Neural progenitor cell (in vitro differentiated cells): Measurements from ENCODE around the gene ZNF93. TPM values are rescaled to one million over a fixed set of nuclear protein-coding genes. Genes with fewer than 3 reads are reported as not detected.

Experiments
- DNase-seq: peaks from one replicate; pipeline ENCODE4 v3.0.0-alpha.2; 2016; ENCODE audit warnings: low spot score
- H2AFZ ChIP-seq: fragments of 200-600 bp; sonication (generic); replicated peaks from 2 replicates; pipeline ENCODE4 v1.6.1; 2016; ENCODE audit warnings: antibody characterized with exemption
- H3F3A ChIP-seq: fragments of 200-600 bp; sonication (generic); 2 replicates; pipeline ENCODE4 v1.6.1; 2016; ENCODE audit warnings: antibody characterized with exemption, low read depth
- H3K27ac ChIP-seq: fragments of 200-600 bp; sonication (generic); 2 replicates; pipeline ENCODE4 v1.5.1; 2016; ENCODE audit warnings: mild to moderate bottlenecking
- H3K27me3 ChIP-seq: fragments of 200-600 bp; sonication (generic); 2 replicates; pipeline ENCODE4 v1.6.1; 2016; ENCODE audit warnings: mild to moderate bottlenecking, moderate library complexity
- H3K36me3 ChIP-seq: fragments of 200-600 bp; sonication (generic); 2 replicates; pipeline ENCODE4 v1.5.1; 2016
- H3K4me1 ChIP-seq: fragments of 200-600 bp; sonication (generic); 2 replicates; pipeline ENCODE4 v1.6.1; 2016; ENCODE audit warnings: mixed run types
- H3K4me2 ChIP-seq: fragments of 200-600 bp; sonication (generic); 2 replicates; pipeline ENCODE4 v1.6.1; 2016
- H3K4me3 ChIP-seq: fragments of 200-600 bp; sonication (generic); 2 replicates; pipeline ENCODE4 v1.5.1; 2016
- H3K79me2 ChIP-seq: fragments of 200-600 bp; sonication (generic); 2 replicates; pipeline ENCODE4 v1.6.1; 2016; ENCODE audit warnings: low read depth
- H3K9ac ChIP-seq: fragments of 200-600 bp; sonication (generic); 2 replicates; pipeline ENCODE4 v1.6.1; 2016
- H3K9me3 ChIP-seq: fragments of 200-600 bp; sonication (generic); 2 replicates; pipeline ENCODE4 v1.5.1; 2016; ENCODE audit warnings: low read depth
- H4K20me1 ChIP-seq: fragments of 200-600 bp; sonication (generic); 2 replicates; pipeline ENCODE4 v1.6.1; 2016; ENCODE audit warnings: low read depth
- H3K27ac Mint-ChIP-seq: 3 replicates; pipeline ENCODE4 v1.8.0; 2021; ENCODE audit warnings: mixed read lengths
- H3K27me3 Mint-ChIP-seq: 2 replicates; pipeline ENCODE4 v1.8.0; 2022; ENCODE audit warnings: low read depth, mild to moderate bottlenecking, inconsistent platforms, moderate library complexity, mixed read lengths; ENCODE audit not compliant: insufficient read depth
- H3K36me3 Mint-ChIP-seq: 3 replicates; pipeline ENCODE4 v1.8.0; 2021; ENCODE audit warnings: mixed read lengths
- H3K4me1 Mint-ChIP-seq: 3 replicates; pipeline ENCODE4 v1.8.0; 2021; ENCODE audit warnings: mixed read lengths
- H3K4me3 Mint-ChIP-seq: 3 replicates; pipeline ENCODE4 v1.8.0; 2021; ENCODE audit warnings: mild to moderate bottlenecking, moderate library complexity, mixed read lengths
- H3K9me3 Mint-ChIP-seq: 3 replicates; pipeline ENCODE4 v1.8.0; 2020; ENCODE audit warnings: mixed read lengths
- EZH2 ChIP-seq: fragments of 200-600 bp; sonication (generic); IDR thresholded peaks from 2 replicates; pipeline ENCODE4 v1.6.1; 2017; ENCODE audit warnings: antibody characterized with exemption, mild to moderate bottlenecking, moderate library complexity
- EZH2phosphoT487 ChIP-seq: fragments of 200-600 bp; sonication (generic); IDR thresholded peaks from 2 replicates; pipeline ENCODE4 v1.6.1; 2017; ENCODE audit warnings: antibody characterized with exemption
- total RNA-seq: library from RNA; depleted of rRNA; stranded (reverse); fragments of >200 nt; gene quantifications from 2 replicates; pipeline ENCODE4 v1.2.3, GENCODE V29; 2015; ENCODE audit warnings: low replicate concordance
- TF ChIP-seq, protein P1 (sequence below): fragments of 200-600 bp; sonication (generic); IDR thresholded peaks from 2 replicates; pipeline ENCODE4 v1.5.1; 2017; ENCODE audit warnings: antibody characterized with exemption, mild to moderate bottlenecking

Gene ZNF93
- total RNA-seq, 1 donor from 2014 or later = 72.7 TPM

DNA sequence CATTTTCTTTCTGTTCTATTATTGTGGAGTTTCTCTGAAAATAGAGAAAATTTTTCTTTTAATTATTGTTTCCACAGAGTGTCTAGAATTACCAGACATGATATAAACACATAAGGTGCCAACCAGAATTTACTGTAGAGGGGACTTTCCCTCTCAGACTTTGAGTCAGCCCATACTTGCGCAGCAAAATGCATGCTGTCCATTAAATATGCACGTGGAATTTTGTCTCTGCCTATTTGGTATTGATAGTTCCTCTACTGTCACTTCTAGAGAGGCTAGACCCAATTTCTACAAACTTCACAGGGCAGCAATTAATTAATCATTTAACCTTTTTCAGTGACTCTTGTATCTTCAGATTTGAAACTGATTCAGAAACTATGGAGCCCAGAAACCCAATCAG is 8.9 kb downstream of the ZNF93 start:
- Mint-ChIP-seq H3K27me3 (peaks cover 6% of the 10 kb centered on the region), H3K4me1 (no peaks in the 10 kb centered on the region), H3K36me3 (peaks cover 82% of the 10 kb centered on the region), H3K9me3 (peaks cover 87% of the 10 kb centered on the region), H3K4me3 (no peak overlapping the region), H3K27ac (no peak overlapping the region)
- Histone ChIP-seq H3K4me1 (peaks cover 10% of the 10 kb centered on the region), H3K36me3 (no peaks in the 10 kb centered on the region), H3K27me3 (no peaks in the 10 kb centered on the region), H3K4me2 (no peak overlapping the region), H3K79me2 (peaks cover 100% of the 10 kb centered on the region), H3K9ac (no peak overlapping the region), H3K27ac (no peak overlapping the region), H2AFZ (no peak overlapping the region), H3K9me3 (no peaks in the 10 kb centered on the region), H3F3A (no peaks in the 10 kb centered on the region), H4K20me1 (peaks cover 78% of the 10 kb centered on the region), H3K4me3 (no peak overlapping the region)
- DNase-seq = no peak
- TF ChIP-seq EZH2 = no peak
- no peak for TF ChIP-seq EZH2phosphoT487
- TF ChIP-seq, protein P1, sequence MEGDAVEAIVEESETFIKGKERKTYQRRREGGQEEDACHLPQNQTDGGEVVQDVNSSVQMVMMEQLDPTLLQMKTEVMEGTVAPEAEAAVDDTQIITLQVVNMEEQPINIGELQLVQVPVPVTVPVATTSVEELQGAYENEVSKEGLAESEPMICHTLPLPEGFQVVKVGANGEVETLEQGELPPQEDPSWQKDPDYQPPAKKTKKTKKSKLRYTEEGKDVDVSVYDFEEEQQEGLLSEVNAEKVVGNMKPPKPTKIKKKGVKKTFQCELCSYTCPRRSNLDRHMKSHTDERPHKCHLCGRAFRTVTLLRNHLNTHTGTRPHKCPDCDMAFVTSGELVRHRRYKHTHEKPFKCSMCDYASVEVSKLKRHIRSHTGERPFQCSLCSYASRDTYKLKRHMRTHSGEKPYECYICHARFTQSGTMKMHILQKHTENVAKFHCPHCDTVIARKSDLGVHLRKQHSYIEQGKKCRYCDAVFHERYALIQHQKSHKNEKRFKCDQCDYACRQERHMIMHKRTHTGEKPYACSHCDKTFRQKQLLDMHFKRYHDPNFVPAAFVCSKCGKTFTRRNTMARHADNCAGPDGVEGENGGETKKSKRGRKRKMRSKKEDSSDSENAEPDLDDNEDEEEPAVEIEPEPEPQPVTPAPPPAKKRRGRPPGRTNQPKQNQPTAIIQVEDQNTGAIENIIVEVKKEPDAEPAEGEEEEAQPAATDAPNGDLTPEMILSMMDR = no peak

DNA sequence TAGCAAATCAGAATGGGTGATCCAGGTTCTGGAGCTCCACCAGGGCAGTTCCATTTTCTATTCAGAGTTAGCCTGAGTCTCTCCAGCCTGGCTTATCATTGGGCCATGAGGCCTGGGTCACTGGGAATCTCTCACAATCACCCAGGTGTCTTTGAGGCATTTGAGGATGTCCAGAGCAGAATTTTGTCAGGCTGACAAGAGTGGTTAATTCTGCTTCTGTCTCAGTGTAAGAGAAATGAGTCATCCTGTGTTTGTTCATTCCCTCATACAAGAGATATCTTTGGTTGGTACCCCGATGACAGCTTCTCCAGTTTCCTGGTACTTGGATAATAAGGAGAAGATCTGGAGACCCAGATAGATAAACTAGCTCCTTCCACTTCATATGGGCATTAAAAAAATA is 10.4 kb downstream of the ZNF93 start:
- Histone ChIP-seq H3K4me2 (no peak overlapping the region), H3K9ac (no peak overlapping the region), H3F3A (no peaks in the 10 kb centered on the region), H3K27me3 (no peaks in the 10 kb centered on the region), H4K20me1 (peaks cover 64% of the 10 kb centered on the region), H3K9me3 (no peaks in the 10 kb centered on the region), H3K4me3 (no peak overlapping the region), H3K4me1 (no peaks in the 10 kb centered on the region), H3K36me3 (peaks cover 8% of the 10 kb centered on the region), H2AFZ (no peak overlapping the region), H3K79me2 (peaks cover 100% of the 10 kb centered on the region), H3K27ac (no peak overlapping the region)
- Mint-ChIP-seq H3K4me1 (no peaks in the 10 kb centered on the region), H3K9me3 (peaks cover 83% of the 10 kb centered on the region), H3K4me3 (no peak overlapping the region), H3K27ac (no peak overlapping the region), H3K27me3 (peaks cover 3% of the 10 kb centered on the region), H3K36me3 (peaks cover 78% of the 10 kb centered on the region)
- TF ChIP-seq, protein P1 = no peak
- no peak for DNase-seq

DNA sequence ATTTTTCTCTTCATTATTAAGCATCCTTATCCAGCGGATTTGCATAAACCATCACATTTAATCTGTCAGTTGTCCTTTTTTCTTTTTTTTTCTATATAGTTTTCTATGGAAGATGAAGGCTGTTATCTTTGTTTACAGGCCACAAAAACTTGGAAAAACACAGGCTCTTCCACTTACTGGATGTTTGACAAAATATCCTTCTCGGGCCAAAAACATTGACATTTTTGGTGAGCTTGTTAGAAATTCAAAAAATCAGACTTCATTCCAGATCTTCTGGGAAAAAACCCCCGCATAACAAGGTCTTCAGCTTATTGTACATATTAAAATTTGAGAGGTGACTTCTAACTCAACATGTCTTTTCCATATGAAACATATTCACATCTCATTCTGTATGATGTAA is 13.8 kb downstream of the ZNF93 start:
- H3K27me3 ChIP-seq = no peaks in the 10 kb centered on the region
- H3K9me3 Mint-ChIP-seq = peaks cover 80% of the 10 kb centered on the region
- no peak overlapping the region for H3K4me3 ChIP-seq
- no peak overlapping the region for H2AFZ ChIP-seq
- peaks cover 98% of the 10 kb centered on the region for H3K79me2 ChIP-seq
- no peak overlapping the region for H3K4me2 ChIP-seq
- H3K4me3 Mint-ChIP-seq = no peak overlapping the region
- no peaks in the 10 kb centered on the region for H3K4me1 ChIP-seq
- H4K20me1 ChIP-seq = peaks cover 29% of the 10 kb centered on the region
- no peak overlapping the region for H3K9ac ChIP-seq
- H3K27me3 Mint-ChIP-seq = peaks cover 3% of the 10 kb centered on the region
- H3K36me3 ChIP-seq = peaks cover 33% of the 10 kb centered on the region
- peaks cover 79% of the 10 kb centered on the region for H3K36me3 Mint-ChIP-seq
- TF ChIP-seq EZH2 (no peak), EZH2phosphoT487 (no peak)
- TF ChIP-seq, protein P1 = no peak
- H3K4me1 Mint-ChIP-seq = no peaks in the 10 kb centered on the region
- H3F3A ChIP-seq = no peaks in the 10 kb centered on the region
- H3K27ac Mint-ChIP-seq = no peak overlapping the region
- peaks cover 5% of the 10 kb centered on the region for H3K9me3 ChIP-seq
- no peak overlapping the region for H3K27ac ChIP-seq
- no peak for DNase-seq
